NT2/D1 (cell line): ENCODE data around the gene TENM4.

Experiments used
- DNase-seq: peaks from one replicate; pipeline ENCODE4 v3.0.0-alpha.2; 2011; ENCODE audit warnings: low read depth, low spot score
- H3K27me3 ChIP-seq: 2 replicates; pipeline ENCODE4 v1.6.0; 2011; ENCODE audit warnings: mild to moderate bottlenecking; ENCODE audit not compliant: insufficient read length, insufficient read depth
- H3K36me3 ChIP-seq: 2 replicates; pipeline ENCODE4 v1.6.1; 2011; ENCODE audit warnings: mild to moderate bottlenecking, low read length, mixed read lengths; ENCODE audit not compliant: insufficient read depth, insufficient read length
- H3K4me1 ChIP-seq: 2 replicates; pipeline ENCODE4 v1.5.1; 2011; ENCODE audit not compliant: insufficient read depth, insufficient read length
- H3K4me3 ChIP-seq: 2 replicates; pipeline ENCODE4 v1.5.1; 2011; ENCODE audit warnings: low read depth; ENCODE audit not compliant: insufficient read length
- H3K9ac ChIP-seq: 2 replicates; pipeline ENCODE4 v1.6.0; 2011; ENCODE audit warnings: low read depth; ENCODE audit not compliant: insufficient read length
- H3K9me3 ChIP-seq: 2 replicates; pipeline ENCODE4 v1.5.1; 2011; ENCODE audit warnings: mild to moderate bottlenecking, low read length; ENCODE audit not compliant: insufficient read depth
- SUZ12 ChIP-seq: IDR thresholded peaks from 2 replicates; pipeline ENCODE4 v1.6.1; 2011; ENCODE audit not compliant: insufficient read length, insufficient read depth; ENCODE audit errors: extremely low read depth
- YY1 ChIP-seq: IDR thresholded peaks from 2 replicates; pipeline ENCODE4 v1.6.1; 2011; ENCODE audit not compliant: insufficient read length, insufficient read depth
- ZNF274 ChIP-seq: IDR thresholded peaks from 2 replicates; pipeline ENCODE4 v1.6.1; 2011; ENCODE audit warnings: mild to moderate bottlenecking, low read depth, low read length

Gene TENM4

GRCh38 chr11:79428406-79428805 is 12.4 kb downstream of the TENM4 start:
- H3K36me3 ChIP-seq, result peaks cover 13% of the 10 kb centered on the region
- no peaks in the 10 kb centered on the region for H3K27me3 ChIP-seq
- H3K4me1 ChIP-seq, result no peaks in the 10 kb centered on the region
- no peak overlapping the region for H3K4me3 ChIP-seq
- TF ChIP-seq YY1, result no peak
- no peak for TF ChIP-seq SUZ12
- no peak for TF ChIP-seq ZNF274
- DNase-seq, result no peak
- H3K9me3 ChIP-seq, result no peaks in the 10 kb centered on the region
- no peak overlapping the region for H3K9ac ChIP-seq

GRCh38 chr11:79427611-79428327 is 13.1 kb downstream of the TENM4 start:
- TF ChIP-seq SUZ12 (no peak), ZNF274 (no peak), YY1 (no peak)
- Histone ChIP-seq H3K27me3 (no peaks in the 10 kb centered on the region), H3K36me3 (peaks cover 13% of the 10 kb centered on the region), H3K9me3 (no peaks in the 10 kb centered on the region), H3K9ac (no peak overlapping the region), H3K4me3 (no peak overlapping the region), H3K4me1 (no peaks in the 10 kb centered on the region)
- DNase-seq, result no peak

- no peaks in the 10 kb centered on the region for H3K9me3 ChIP-seq
- H3K4me3 ChIP-seq, result no peak overlapping the region
- H3K4me1 ChIP-seq, result no peaks in the 10 kb centered on the region
- peaks cover 13% of the 10 kb centered on the region for H3K36me3 ChIP-seq
- H3K9ac ChIP-seq, result no peak overlapping the region
- no peak for DNase-seq
- no peaks in the 10 kb centered on the region for H3K27me3 ChIP-seq
- TF ChIP-seq ZNF274, result no peak
- TF ChIP-seq SUZ12, result no peak
- no peak for TF ChIP-seq YY1
Observed at GRCh38 chr11:79427126-79427525, 13.7 kb downstream of the TENM4 start.

GRCh38 chr11:79425463-79425862 is 15.4 kb downstream of the TENM4 start:
- no peaks in the 10 kb centered on the region for H3K27me3 ChIP-seq
- H3K9ac ChIP-seq, result no peak overlapping the region
- no peaks in the 10 kb centered on the region for H3K9me3 ChIP-seq
- peaks cover 9% of the 10 kb centered on the region for H3K36me3 ChIP-seq
- TF ChIP-seq YY1, result no peak
- TF ChIP-seq SUZ12, result no peak
- no peak for TF ChIP-seq ZNF274
- no peak for DNase-seq
- no peaks in the 10 kb centered on the region for H3K4me1 ChIP-seq
- H3K4me3 ChIP-seq, result no peak overlapping the region

- DNase-seq, result no peak
- no peak for TF ChIP-seq YY1
- no peak for TF ChIP-seq SUZ12
- no peak for TF ChIP-seq ZNF274
- peaks cover 5% of the 10 kb centered on the region for H3K36me3 ChIP-seq
- H3K9me3 ChIP-seq, result no peaks in the 10 kb centered on the region
- no peak overlapping the region for H3K9ac ChIP-seq
- H3K4me3 ChIP-seq, result no peak overlapping the region
- no peaks in the 10 kb centered on the region for H3K27me3 ChIP-seq
- H3K4me1 ChIP-seq, result no peaks in the 10 kb centered on the region
Observed at GRCh38 chr11:79423736-79424135, 17.1 kb downstream of the TENM4 start.

GRCh38 chr11:79422866-79423265 is 18.0 kb downstream of the TENM4 start:
- no peak for DNase-seq
- H3K9me3 ChIP-seq, result no peaks in the 10 kb centered on the region
- TF ChIP-seq SUZ12 (no peak), YY1 (no peak), ZNF274 (no peak)
- H3K27me3 ChIP-seq, result no peaks in the 10 kb centered on the region
- H3K36me3 ChIP-seq, result peaks cover 5% of the 10 kb centered on the region
- no peak overlapping the region for H3K9ac ChIP-seq
- no peaks in the 10 kb centered on the region for H3K4me1 ChIP-seq
- no peak overlapping the region for H3K4me3 ChIP-seq

- no peaks in the 10 kb centered on the region for H3K27me3 ChIP-seq
- H3K9me3 ChIP-seq, result no peaks in the 10 kb centered on the region
- H3K4me3 ChIP-seq, result no peak overlapping the region
- TF ChIP-seq SUZ12 (no peak), YY1 (no peak), ZNF274 (no peak)
- no peak for DNase-seq
- no peak overlapping the region for H3K9ac ChIP-seq
- H3K4me1 ChIP-seq, result no peaks in the 10 kb centered on the region
- H3K36me3 ChIP-seq, result peaks cover 5% of the 10 kb centered on the region
Observed at GRCh38 chr11:79421820-79422219, 19.0 kb downstream of the TENM4 start.

- Histone ChIP-seq H3K9me3 (peaks cover 11% of the 10 kb centered on the region; the same call in 1 of the 2 replicates), H3K4me1 (no peaks in the 10 kb centered on the region), H3K4me3 (no peak overlapping the region), H3K27me3 (no peaks in the 10 kb centered on the region), H3K9ac (no peak overlapping the region), H3K36me3 (no peaks in the 10 kb centered on the region)
- TF ChIP-seq ZNF274 (no peak), SUZ12 (no peak), YY1 (no peak)
- no peak for DNase-seq
Observed at GRCh38 chr11:79419120-79419519, 21.7 kb downstream of the TENM4 start.
